CD4-positive, alpha-beta T cell treated with Interleukin-17A for 4 hours (primary cell): ENCODE results near the gene UBE2L5.
"Not testable (repeated sequence)": the region's sequence is repeated elsewhere in the genome, so short reads cannot be mapped to it uniquely, and the experiment has no call there.

Source experiments
- DNase-seq: peaks from one replicate; pipeline ENCODE4 v3.0.0-alpha.2; 2020; ENCODE audit warnings: mixed read lengths

Gene UBE2L5

DNA sequence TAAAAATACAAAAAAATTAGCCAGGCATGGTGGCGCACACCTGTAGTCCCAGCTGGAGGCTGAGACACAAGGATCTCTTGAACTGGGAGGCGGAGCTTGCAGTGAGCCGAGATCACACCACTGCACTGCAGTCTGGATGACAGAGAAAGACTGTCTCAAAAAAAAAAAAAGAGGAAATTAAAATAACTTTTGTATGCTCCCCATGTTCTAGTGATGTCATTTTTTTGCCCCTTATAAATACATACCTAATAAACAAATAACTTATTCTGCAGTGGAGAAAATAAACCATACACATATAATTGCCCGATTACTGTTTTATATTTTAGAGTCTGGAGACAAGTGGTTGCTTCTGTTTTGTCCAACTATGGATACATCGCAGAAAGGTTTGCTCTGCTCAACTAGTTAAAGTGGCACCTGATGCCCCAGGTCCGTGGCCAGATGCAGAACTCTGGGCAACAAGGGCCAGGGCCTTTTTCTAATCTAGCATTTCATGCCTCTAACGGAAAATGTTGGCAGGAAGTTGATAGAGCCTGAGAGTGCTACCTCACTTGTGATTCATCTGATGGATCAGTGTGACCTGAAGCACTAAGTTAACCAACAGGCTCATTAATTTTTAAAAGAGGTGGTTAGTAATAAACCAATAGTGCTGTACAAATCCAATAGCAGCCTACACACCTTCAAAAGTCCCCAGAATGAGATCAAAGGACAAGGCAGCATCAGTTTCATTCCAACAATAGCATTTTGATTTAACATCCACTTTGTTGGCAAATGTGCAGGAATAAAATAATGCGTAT is 18.8 kb downstream of the UBE2L5 start:
- no peak for DNase-seq

- no peak for DNase-seq
Observed at GRCh38 chr13:30442926-30443325, 20.6 kb downstream of the UBE2L5 start.

GRCh38 chr13:30443491-30443890 is 21.2 kb downstream of the UBE2L5 start:
- not testable (repeated sequence) for DNase-seq

DNA sequence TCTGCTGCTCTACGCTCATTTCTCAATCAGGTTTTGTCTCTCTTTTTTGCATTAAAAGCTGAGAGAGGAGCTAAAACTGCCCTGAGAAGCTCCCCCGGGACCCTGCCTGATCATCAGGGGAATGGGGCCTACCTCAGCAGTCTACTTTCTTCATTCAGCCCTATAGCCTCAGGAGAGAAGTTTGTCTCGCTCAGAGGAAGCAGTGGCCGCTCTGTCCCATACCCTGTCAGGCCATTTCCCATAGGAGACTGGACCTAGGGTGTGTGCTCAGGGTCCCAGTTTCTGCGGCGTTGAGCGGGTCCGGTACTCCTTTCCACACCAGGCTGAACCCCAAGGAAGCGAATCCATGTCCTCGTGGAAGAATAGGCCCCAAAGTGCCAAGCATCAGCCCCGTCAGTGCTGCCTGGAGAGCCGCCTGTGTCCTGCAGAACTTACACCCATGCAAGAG is 21.7 kb downstream of the UBE2L5 start:
- DNase-seq: no peak

- DNase-seq: no peak
Observed at GRCh38 chr13:30446126-30446500, 23.8 kb downstream of the UBE2L5 start.

GRCh38 chr13:30448441-30448840 is 26.1 kb downstream of the UBE2L5 start:
- no peak for DNase-seq

- no peak for DNase-seq
Observed at GRCh38 chr13:30450066-30450465, 27.8 kb downstream of the UBE2L5 start.

GRCh38 chr13:30451476-30451875 is 29.2 kb downstream of the UBE2L5 start:
- not testable (repeated sequence) for DNase-seq

GRCh38 chr13:30453727-30454126 is 31.4 kb downstream of the UBE2L5 start:
- no peak for DNase-seq

GRCh38 chr13:30454991-30455390 is 32.7 kb downstream of the UBE2L5 start:
- no peak for DNase-seq

DNA sequence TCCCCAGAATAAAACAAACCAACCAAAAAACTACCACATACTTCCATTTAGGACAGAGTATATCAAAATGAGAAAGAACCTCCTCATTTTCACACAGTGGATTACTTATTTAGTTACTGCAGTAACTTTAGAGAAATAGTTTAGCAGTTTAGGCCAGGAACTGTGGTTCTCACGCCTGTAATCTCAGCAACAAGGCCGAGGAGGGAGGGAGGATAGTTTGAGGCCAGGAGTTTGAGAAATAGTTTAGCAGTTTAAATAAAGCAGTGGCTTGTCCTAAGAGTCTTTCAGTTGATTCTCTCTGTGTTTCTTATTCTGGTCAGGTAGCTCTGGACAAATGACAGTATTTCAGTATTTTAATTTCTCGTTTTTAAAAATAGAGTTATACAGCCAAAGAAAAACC is 34.0 kb downstream of the UBE2L5 start:
- DNase-seq: no peak

GRCh38 chr13:30457306-30457891 is 35.1 kb downstream of the UBE2L5 start:
- no peak for DNase-seq

- DNase-seq: peak; percentile 16
Observed at GRCh38 chr13:30461279-30462066, 39.2 kb downstream of the UBE2L5 start.

GRCh38 chr13:30463787-30464495 is 41.6 kb downstream of the UBE2L5 start:
- peak; percentile 83 for DNase-seq

- peak; percentile 82 for DNase-seq
Observed at GRCh38 chr13:30464496-30465342, 42.4 kb downstream of the UBE2L5 start.

DNA sequence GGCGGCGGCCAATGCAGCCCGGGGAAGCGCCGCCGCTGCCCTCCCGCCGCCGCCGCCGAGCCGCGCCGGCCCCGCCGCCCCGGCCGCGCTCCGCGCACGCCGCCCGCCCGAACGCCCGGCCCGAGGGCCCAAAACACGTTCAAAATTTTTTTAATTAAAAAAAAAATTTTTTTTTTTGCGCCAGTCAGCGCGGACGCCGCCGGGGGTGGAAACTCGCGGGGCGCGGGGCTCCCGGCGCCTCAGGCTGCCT is 43.0 kb downstream of the UBE2L5 start:
- DNase-seq: no peak

GRCh38 chr13:30465593-30466357 is 43.5 kb downstream of the UBE2L5 start, which contains the start of gene HMGB1:
Gene HMGB1 (minus strand): TSS chr13:30465936. CDS start chr13:30463680, 2,256 bp downstream.
- peak; percentile 94 for DNase-seq

GRCh38 chr13:30466358-30466714 is 44.0 kb downstream of the UBE2L5 start:
- no peak for DNase-seq

DNA sequence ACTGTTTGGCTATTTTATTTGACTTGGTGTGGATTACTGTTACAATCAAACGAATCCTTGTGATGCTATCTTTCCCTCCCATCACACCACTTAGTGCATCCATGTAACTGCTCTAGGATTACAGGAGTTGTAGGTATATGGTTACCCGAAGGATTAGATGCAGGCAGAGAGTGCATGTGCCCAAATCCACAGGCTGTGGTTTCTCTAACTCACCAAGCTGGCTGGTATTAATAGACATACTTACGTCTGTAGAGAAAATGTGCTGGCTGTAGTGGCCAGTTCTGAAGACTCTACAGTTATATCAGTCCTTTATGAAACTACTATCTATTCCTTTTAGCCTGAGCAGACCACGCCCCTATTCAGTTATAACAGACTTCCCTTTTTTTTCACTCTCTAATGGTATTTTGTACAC is 44.6 kb downstream of the UBE2L5 start:
- DNase-seq: no peak

- DNase-seq: no peak
Observed at GRCh38 chr13:30473675-30474074, 51.4 kb downstream of the UBE2L5 start.
